ACC112 (cell line): ENCODE results near the gene MIA2.
"Not testable (repeated sequence)": the region's sequence is repeated elsewhere in the genome, so short reads cannot be mapped to it uniquely, and the experiment has no call there.

ENCODE experiments used
- H2AFZ ChIP-seq: fragments of 200-600 bp; sonication (generic); one replicate; pipeline ENCODE4 v1.6.0; 2017; ENCODE audit warnings: antibody characterized with exemption, low read length; ENCODE audit not compliant: unreplicated experiment
- H3K27ac ChIP-seq: fragments of 200-600 bp; sonication (generic); 2 replicates; pipeline ENCODE4 v1.5.1; 2014; ENCODE audit warnings: low read depth, mild to moderate bottlenecking, antibody characterized with exemption, low read length, moderate library complexity
- H3K27me3 ChIP-seq: fragments of 200-600 bp; sonication (generic); 2 replicates; pipeline ENCODE4 v1.6.1; 2014; ENCODE audit warnings: mild to moderate bottlenecking, antibody characterized with exemption, low read length, moderate library complexity, mixed read lengths; ENCODE audit not compliant: insufficient read depth
- H3K36me3 ChIP-seq: fragments of 200-600 bp; sonication (generic); 2 replicates; pipeline ENCODE4 v1.6.1; 2016; ENCODE audit warnings: mild to moderate bottlenecking, antibody characterized with exemption, low read length, moderate library complexity, mixed read lengths; ENCODE audit not compliant: insufficient read depth
- H3K4me1 ChIP-seq: fragments of 200-600 bp; sonication (generic); one replicate; pipeline ENCODE4 v1.6.1; 2016; ENCODE audit warnings: low read length, mixed read lengths; ENCODE audit not compliant: insufficient read depth, unreplicated experiment, control insufficient read depth
- H3K4me3 ChIP-seq: fragments of 200-600 bp; sonication (generic); 2 replicates; pipeline ENCODE4 v1.5.1; 2014; ENCODE audit warnings: mild to moderate bottlenecking, low read depth, low read length
- H3K79me2 ChIP-seq: fragments of 200-600 bp; sonication (generic); one replicate; pipeline ENCODE4 v1.6.0; 2016; ENCODE audit warnings: low read length; ENCODE audit not compliant: control insufficient read depth, unreplicated experiment, insufficient read depth

MIA2 gene

GRCh38 chr14:39217214-39217879, 16.4 kb upstream of the MIA2 start:
- Histone ChIP-seq H3K27me3 (no peaks in the 10 kb centered on the region), H2AFZ (peak overlapping the region; percentile 23), H3K36me3 (no peaks in the 10 kb centered on the region), H3K27ac (0 out of 2 replicates have a peak overlapping the region, but pooled peaks have one; percentile 57), H3K4me3 (no peak overlapping the region), H3K4me1 (peaks cover 23% of the 10 kb centered on the region), H3K79me2 (no peaks in the 10 kb centered on the region)

GRCh38 chr14:39218171-39218769, 15.4 kb upstream of the MIA2 start:
- H3K36me3 ChIP-seq, result no peaks in the 10 kb centered on the region
- peak overlapping the region; percentile 5 for H2AFZ ChIP-seq
- H3K4me3 ChIP-seq, result peak overlapping the region; percentile 22; the same call in 1 of the 2 replicates

GRCh38 chr14:39219075-39219499, 14.6 kb upstream of the MIA2 start:
- H3K79me2 ChIP-seq, result no peaks in the 10 kb centered on the region
- H3K4me1 ChIP-seq, result peaks cover 20% of the 10 kb centered on the region
- peak overlapping the region; percentile 81 for H2AFZ ChIP-seq
- H3K27me3 ChIP-seq, result no peaks in the 10 kb centered on the region
- H3K36me3 ChIP-seq, result no peaks in the 10 kb centered on the region
- H3K4me3 ChIP-seq, result no peak overlapping the region
- H3K27ac ChIP-seq, result peak overlapping the region; percentile 46

More at GRCh38 chr14:39218171-39218769, 15.4 kb upstream of the MIA2 start:
- peak overlapping the region; percentile 57 for H3K27ac ChIP-seq
- H3K4me1 ChIP-seq, result peaks cover 20% of the 10 kb centered on the region
- no peaks in the 10 kb centered on the region for H3K79me2 ChIP-seq
- no peaks in the 10 kb centered on the region for H3K27me3 ChIP-seq

GRCh38 chr14:39220473-39220872, 13.2 kb upstream of the MIA2 start:
- H3K27ac ChIP-seq, H2AFZ ChIP-seq, H3K4me3 ChIP-seq, H3K27me3 ChIP-seq, H3K36me3 ChIP-seq, H3K79me2 ChIP-seq: not testable (repeated sequence)
- peaks cover 20% of the 10 kb centered on the region for H3K4me1 ChIP-seq

GRCh38 chr14:39228044-39228443, 5.7 kb upstream of the MIA2 start:
- H3K36me3 ChIP-seq, result no peaks in the 10 kb centered on the region
- peaks cover 8% of the 10 kb centered on the region for H3K4me1 ChIP-seq
- H2AFZ ChIP-seq, result no peak overlapping the region
- H3K27ac ChIP-seq, result no peak overlapping the region
- H3K79me2 ChIP-seq, result no peaks in the 10 kb centered on the region
- H3K27me3 ChIP-seq, result no peaks in the 10 kb centered on the region
- no peak overlapping the region for H3K4me3 ChIP-seq

GRCh38 chr14:39228509-39229221, 5.0 kb upstream of the MIA2 start:
- Histone ChIP-seq H3K4me3 (no peak overlapping the region), H3K27ac (no peak overlapping the region), H2AFZ (no peak overlapping the region), H3K79me2 (no peaks in the 10 kb centered on the region), H3K27me3 (no peaks in the 10 kb centered on the region), H3K4me1 (peaks cover 14% of the 10 kb centered on the region), H3K36me3 (no peaks in the 10 kb centered on the region)

GRCh38 chr14:39229222-39229543, 4.5 kb upstream of the MIA2 start:
- Histone ChIP-seq H3K4me3 (no peak overlapping the region), H3K79me2 (no peaks in the 10 kb centered on the region), H2AFZ (no peak overlapping the region)

GRCh38 chr14:39229601-39230110, 4.1 kb upstream of the MIA2 start:
- Histone ChIP-seq H3K79me2 (no peaks in the 10 kb centered on the region), H3K4me3 (no peak overlapping the region), H3K27me3 (no peaks in the 10 kb centered on the region), H2AFZ (no peak overlapping the region), H3K36me3 (no peaks in the 10 kb centered on the region), H3K27ac (peak overlapping the region; percentile 49; the same call in 1 of the 2 replicates), H3K4me1 (peaks cover 20% of the 10 kb centered on the region)

More at GRCh38 chr14:39229222-39229543, 4.5 kb upstream of the MIA2 start:
- H3K36me3 ChIP-seq, result no peaks in the 10 kb centered on the region
- H3K27me3 ChIP-seq, result no peaks in the 10 kb centered on the region
- H3K4me1 ChIP-seq, result peaks cover 19% of the 10 kb centered on the region
- peak overlapping the region; percentile 49; the same call in 1 of the 2 replicates for H3K27ac ChIP-seq

GRCh38 chr14:39230416-39231035, 3.2 kb upstream of the MIA2 start:
- Histone ChIP-seq H3K4me1 (peaks cover 20% of the 10 kb centered on the region), H3K36me3 (no peaks in the 10 kb centered on the region), H2AFZ (peak overlapping the region; percentile 42), H3K79me2 (no peaks in the 10 kb centered on the region), H3K27me3 (no peaks in the 10 kb centered on the region), H3K27ac (no peak overlapping the region), H3K4me3 (no peak overlapping the region)

GRCh38 chr14:39231751-39232553, 1.8 kb upstream of the MIA2 start:
- not testable (repeated sequence) for H3K79me2 ChIP-seq, H3K27me3 ChIP-seq, H3K4me3 ChIP-seq, H2AFZ ChIP-seq, H3K27ac ChIP-seq, H3K36me3 ChIP-seq
- H3K4me1 ChIP-seq, result peaks cover 20% of the 10 kb centered on the region
